Neuronal stem cell (in vitro differentiated cells): ENCODE data around the gene TMEM200B. TPM values are rescaled to one million over a fixed set of nuclear protein-coding genes. Genes with fewer than 3 reads are reported as not detected.

ENCODE experiments used
- DNase-seq: peaks from one replicate; pipeline ENCODE4 v3.0.0-alpha.2; 2013; ENCODE audit warnings: low spot score
- H2AFZ ChIP-seq: one replicate; pipeline ENCODE4 v1.6.1; 2013; ENCODE audit warnings: mild to moderate bottlenecking, low read length, inconsistent platforms
- H2AK5ac ChIP-seq: 2 replicates; pipeline ENCODE4 v1.6.1; 2013; ENCODE audit warnings: low read depth, mild to moderate bottlenecking, inconsistent platforms, low read length, moderate library complexity, mixed read lengths
- H2BK120ac ChIP-seq: 2 replicates; pipeline ENCODE4 v1.6.1; 2013; ENCODE audit warnings: low read depth, mild to moderate bottlenecking, inconsistent platforms, low read length, moderate library complexity, mixed read lengths
- H2BK12ac ChIP-seq: one replicate; pipeline ENCODE4 v1.6.1; 2013; ENCODE audit warnings: low read length, inconsistent platforms
- H2BK15ac ChIP-seq: 2 replicates; pipeline ENCODE4 v1.6.1; 2013; ENCODE audit warnings: mild to moderate bottlenecking, low read length, inconsistent platforms, mixed read lengths
- H2BK5ac ChIP-seq: one replicate; pipeline ENCODE4 v1.6.1; 2013; ENCODE audit warnings: inconsistent platforms, mild to moderate bottlenecking, low read length, moderate library complexity
- H3K14ac ChIP-seq: one replicate; pipeline ENCODE4 v1.6.1; 2013; ENCODE audit warnings: low read length, inconsistent platforms
- H3K18ac ChIP-seq: 2 replicates; pipeline ENCODE4 v1.6.1; 2013; ENCODE audit warnings: low read length, inconsistent platforms
- H3K23ac ChIP-seq: 2 replicates; pipeline ENCODE4 v1.6.1; 2013; ENCODE audit warnings: low read depth, mild to moderate bottlenecking, mixed read lengths, low read length, inconsistent platforms; ENCODE audit not compliant: poor library complexity
- H3K27ac ChIP-seq: replicated peaks from 3 replicates; pipeline ENCODE4 v1.5.1; 2013; ENCODE audit warnings: low read length, inconsistent platforms
- H3K27me3 ChIP-seq, 3 experiments: 2 replicates each; pipeline ENCODE4 v1.6.1; 2013; ENCODE audit warnings: low read length in 3 of 3, mild to moderate bottlenecking in 2 of 3, inconsistent platforms in 1 of 3, low read depth in 1 of 3, mixed read lengths in 1 of 3, moderate library complexity in 1 of 3; ENCODE audit not compliant: control insufficient read depth in 3 of 3, insufficient read depth in 3 of 3
- H3K36me3 ChIP-seq, 2 donors: replicated peaks in 1 of 2; 2 replicates each; pipeline ENCODE4 v1.6.1; 2013; ENCODE audit warnings: low read length in 2 of 2; ENCODE audit not compliant: control insufficient read depth in 2 of 2, insufficient read depth in 2 of 2
- H3K4ac ChIP-seq: 2 replicates; pipeline ENCODE4 v1.6.1; 2013; ENCODE audit warnings: inconsistent platforms, mild to moderate bottlenecking, low read length, moderate library complexity
- H3K4me1 ChIP-seq, 2 donors: 1 replicate in 1 of 2; 2 replicates in 1 of 2; pipeline ENCODE4 v1.6.1; 2013; ENCODE audit warnings: low read length in 2 of 2, low read depth in 1 of 2; ENCODE audit not compliant: control insufficient read depth in 2 of 2, insufficient read depth in 1 of 2
- H3K4me2 ChIP-seq: one replicate; pipeline ENCODE4 v1.6.1; 2013; ENCODE audit warnings: mild to moderate bottlenecking, low read length, inconsistent platforms; ENCODE audit not compliant: insufficient read depth, poor library complexity, severe bottlenecking
- H3K4me3 ChIP-seq, 2 donors: 2 replicates each; pipeline ENCODE4 v1.5.1; 2013; ENCODE audit warnings: low read length in 2 of 2, mild to moderate bottlenecking in 2 of 2, inconsistent platforms in 1 of 2, moderate library complexity in 1 of 2
- H3K79me1 ChIP-seq: one replicate; pipeline ENCODE4 v1.6.1; 2013; ENCODE audit warnings: low read depth, mild to moderate bottlenecking, inconsistent platforms, low read length, moderate library complexity
- H3K9ac ChIP-seq: one replicate; pipeline ENCODE4 v1.6.1; 2013; ENCODE audit warnings: mild to moderate bottlenecking, low read depth, low read length, inconsistent platforms; ENCODE audit not compliant: poor library complexity
- H3K9me3 ChIP-seq, 2 donors: replicated peaks in 1 of 2; 2 replicates each; pipeline versions ENCODE3 to v1.6.1; 2013; ENCODE audit warnings: low read length in 2 of 2, mild to moderate bottlenecking in 2 of 2, inconsistent platforms in 1 of 2, low read depth in 1 of 2, mixed read lengths in 1 of 2, moderate library complexity in 1 of 2; ENCODE audit not compliant: control insufficient read depth in 2 of 2, insufficient read depth in 1 of 2
- H4K8ac ChIP-seq: one replicate; pipeline ENCODE4 v1.6.1; 2013; ENCODE audit warnings: low read depth, mild to moderate bottlenecking, inconsistent platforms, low read length, moderate library complexity
- H4K91ac ChIP-seq: one replicate; pipeline ENCODE4 v1.6.1; 2013; ENCODE audit warnings: low read length, low read depth, mild to moderate bottlenecking, inconsistent platforms; ENCODE audit not compliant: poor library complexity
- WGBS, 2 donors: extraction: QIAGEN DNeasy Blood & Tissue Kit; methylation state at CpG; one replicate each; pipeline ENCODE4 v1.1.7; 2013; ENCODE audit warnings: missing lambda C conversion rate in 2 of 2, mixed read lengths in 1 of 2; ENCODE audit not compliant: insufficient read length in 2 of 2, insufficient replicate concordance in 1 of 2; ENCODE audit errors: extremely low coverage in 2 of 2; 5-methylcytosine and 5-hydroxymethylcytosine counted together
- polyA plus RNA-seq, 2 experiments: library from polyadenylated mRNA; stranded (reverse); fragments of 200-250 nt; gene quantifications; one replicate each; pipeline ENCODE4 v1.2.3, GENCODE V29; 2013

Gene TMEM200B
- 0.91 TPM for polyA plus RNA-seq (2013, experiment 1 of 2)
- 1.1 TPM for polyA plus RNA-seq (2013, experiment 2 of 2)

DNA sequence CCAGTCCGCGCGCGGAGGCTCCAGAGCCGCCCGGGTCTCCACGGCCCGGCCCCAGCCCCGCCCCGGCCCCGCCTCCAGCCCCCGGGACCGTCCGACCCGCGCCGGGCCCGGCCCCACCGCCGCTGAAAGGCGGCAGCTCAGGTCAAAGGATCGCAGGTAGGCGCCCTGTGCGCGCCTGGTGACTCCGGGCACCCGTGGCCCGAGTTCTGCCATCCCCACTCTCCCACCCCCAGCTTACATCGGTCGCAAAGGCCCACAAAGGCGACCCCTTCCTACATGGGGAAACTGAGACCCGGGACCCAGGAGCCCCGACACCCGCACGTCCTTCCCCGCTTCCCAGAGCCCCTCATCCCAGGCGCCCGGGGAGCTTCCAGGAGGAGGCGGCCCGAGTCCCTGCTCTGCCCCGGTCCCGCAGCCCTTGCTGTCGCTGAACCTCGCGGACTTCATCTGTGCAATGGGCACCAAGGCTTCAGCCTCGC lies at the start of gene TMEM200B:
TSS of gene TMEM200B (minus strand) at position 17 of the 479 bp plus-strand sequence. CDS start 2,075 bp downstream, outside the sequence.
- H3K23ac ChIP-seq, result peak within 1 kb of the TSS; percentile 98
- peak within 1 kb of the TSS; percentile 99 for H3K4me2 ChIP-seq
- no peak for DNase-seq
- H3K27ac ChIP-seq, result no peak within 1 kb of the TSS
- peak within 1 kb of the TSS; percentile 75 for H2BK5ac ChIP-seq
- peak within 1 kb of the TSS; percentile 98 for H2BK15ac ChIP-seq
- peaks cover 6% of the 10 kb centered on the region for H3K79me1 ChIP-seq
- no peak within 1 kb of the TSS for H3K4ac ChIP-seq
- no peaks in the 10 kb centered on the region for H3K9me3 ChIP-seq
- H3K4me3 ChIP-seq, result peak within 1 kb of the TSS; percentile 45 to 84
- peak within 1 kb of the TSS; percentile 77 for H3K9ac ChIP-seq
- peaks cover under 1 to 3% of the 10 kb centered on the region in 2 donors for H3K36me3 ChIP-seq
- peak within 1 kb of the TSS; percentile 89 for H3K14ac ChIP-seq
- peak within 1 kb of the TSS; percentile 97 for H2AFZ ChIP-seq
- peak within 1 kb of the TSS; percentile 30 for H4K91ac ChIP-seq
- H2BK12ac ChIP-seq, result peak within 1 kb of the TSS; percentile 90
- peaks cover 6 to 7% of the 10 kb centered on the region in 2 donors for H3K4me1 ChIP-seq
- H4K8ac ChIP-seq, result no peak within 1 kb of the TSS
- WGBS, 2 donors, result no CpG with 5 or more reads among the region's 46 CpGs
- peak within 1 kb of the TSS; percentile 72 for H2BK120ac ChIP-seq
- peak within 1 kb of the TSS; percentile 84 for H2AK5ac ChIP-seq
- peaks cover 0 to 43% (median 24%) of the 10 kb centered on the region in 3 experiments for H3K27me3 ChIP-seq
- H3K18ac ChIP-seq, result peak within 1 kb of the TSS; percentile 97

DNA sequence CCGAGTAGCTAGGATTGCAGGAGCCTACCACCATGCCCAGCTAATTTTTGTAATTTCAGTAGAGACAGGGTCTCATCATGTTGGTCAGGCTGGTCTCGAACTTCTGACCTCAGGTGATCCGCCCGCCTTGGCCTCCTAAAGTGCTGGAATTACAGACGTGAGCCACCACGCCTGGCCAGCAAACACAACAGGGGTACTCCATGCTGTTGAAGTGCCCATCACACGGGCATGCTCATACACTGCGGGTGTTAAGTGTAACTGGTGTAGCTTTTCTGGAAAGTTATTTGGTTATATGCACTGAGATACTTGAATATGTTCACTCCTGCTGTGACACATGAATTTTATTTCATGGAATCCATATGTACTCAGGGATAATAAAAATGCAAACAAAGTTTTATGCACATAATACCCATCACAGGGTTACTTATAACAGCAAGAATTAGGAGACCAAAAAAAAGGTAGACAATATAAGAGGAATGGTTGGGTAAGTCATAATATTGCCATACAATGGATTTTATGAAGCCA lies 48.8 kb upstream of the TMEM200B start:
- no peak overlapping the region for H3K4me2 ChIP-seq
- whole genome bisulfite sequencing, 2 donors, result no CpG with 5 or more reads among the region's 8 CpGs
- DNase-seq, result no peak
- H3K23ac ChIP-seq, result no peak overlapping the region
- H3K14ac ChIP-seq, result no peak overlapping the region
- no peak overlapping the region for H2BK15ac ChIP-seq
- no peak overlapping the region for H2BK5ac ChIP-seq
- no peak overlapping the region for H2AK5ac ChIP-seq
- peaks cover 3 to 86% of the 10 kb centered on the region in 2 donors for H3K36me3 ChIP-seq
- peaks cover 0 to 17% of the 10 kb centered on the region in 2 donors for H3K9me3 ChIP-seq
- no peak overlapping the region for H2BK12ac ChIP-seq
- H3K9ac ChIP-seq, result no peak overlapping the region
- no peak overlapping the region for H3K4me3 ChIP-seq
- no peak overlapping the region for H2AFZ ChIP-seq
- H3K79me1 ChIP-seq, result peaks cover 2% of the 10 kb centered on the region
- H3K18ac ChIP-seq, result no peak overlapping the region
- no peak overlapping the region for H4K8ac ChIP-seq
- no peak overlapping the region for H4K91ac ChIP-seq
- H3K4ac ChIP-seq, result no peak overlapping the region
- H2BK120ac ChIP-seq, result no peak overlapping the region
- H3K27ac ChIP-seq, result no peak overlapping the region
- H3K27me3 ChIP-seq, result no peaks in the 10 kb centered on the region
- H3K4me1 ChIP-seq, result no peaks in the 10 kb centered on the region

DNA sequence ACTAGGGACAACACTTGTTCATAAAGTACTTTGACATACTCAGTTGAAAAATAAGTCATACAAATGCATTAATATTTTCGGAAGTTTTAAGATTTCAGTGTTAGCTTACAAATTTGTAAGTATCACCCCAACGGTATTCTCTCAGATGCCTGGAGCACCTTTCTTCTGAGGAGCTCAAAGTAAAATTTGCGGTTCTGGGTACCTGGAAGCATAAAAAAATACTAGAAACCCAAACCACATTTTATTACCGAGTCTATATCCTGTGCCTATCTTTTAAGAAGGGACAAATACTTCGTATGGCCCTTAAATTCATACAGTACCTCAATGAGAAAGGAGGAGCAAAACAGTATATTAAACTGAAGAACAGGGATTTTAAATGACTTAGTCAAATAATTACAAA lies 47.8 kb upstream of the TMEM200B start:
- Histone ChIP-seq H2AK5ac (no peak overlapping the region), H3K4ac (no peak overlapping the region), H2AFZ (no peak overlapping the region), H2BK5ac (no peak overlapping the region), H2BK12ac (no peak overlapping the region), H4K8ac (no peak overlapping the region), H3K79me1 (no peaks in the 10 kb centered on the region), H3K9me3 (peaks cover 0 to 8% of the 10 kb centered on the region in 2 donors), H3K23ac (no peak overlapping the region), H2BK15ac (no peak overlapping the region), H3K27ac (no peak overlapping the region), H3K14ac (no peak overlapping the region), H3K9ac (no peak overlapping the region), H4K91ac (no peak overlapping the region), H2BK120ac (no peak overlapping the region), H3K27me3 (no peaks in the 10 kb centered on the region), H3K4me2 (no peak overlapping the region), H3K4me3 (no peak overlapping the region), H3K4me1 (no peaks in the 10 kb centered on the region), H3K36me3 (peaks cover 2 to 86% of the 10 kb centered on the region in 2 donors), H3K18ac (no peak overlapping the region)
- DNase-seq, result no peak
- no CpG with 5 or more reads among the region's 5 CpGs for WGBS, 2 donors

DNA sequence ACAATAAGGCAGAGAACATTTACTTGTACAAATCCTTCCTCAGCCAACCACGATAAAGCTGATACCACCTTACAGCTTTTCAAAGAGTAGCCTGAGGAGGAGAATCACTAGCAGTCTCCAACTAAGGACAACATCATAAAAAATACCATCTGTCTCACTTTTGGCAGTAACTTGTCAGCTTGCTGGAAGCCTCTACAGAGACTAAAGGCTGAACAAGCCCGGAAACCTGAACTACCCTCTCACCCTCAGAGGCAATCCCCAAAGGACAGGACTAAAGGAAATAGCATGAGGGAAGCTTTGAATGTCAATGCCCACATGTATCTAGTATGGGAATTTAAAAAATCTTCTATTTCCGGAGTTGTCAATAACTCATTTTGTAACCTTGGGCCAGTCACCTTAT lies 47.4 kb upstream of the TMEM200B start:
- Histone ChIP-seq H2BK5ac (no peak overlapping the region), H2BK15ac (no peak overlapping the region), H3K18ac (no peak overlapping the region), H3K23ac (no peak overlapping the region), H3K27me3 (no peaks in the 10 kb centered on the region), H2AFZ (no peak overlapping the region), H2AK5ac (no peak overlapping the region), H3K9ac (no peak overlapping the region), H3K27ac (no peak overlapping the region), H3K14ac (no peak overlapping the region), H3K4ac (no peak overlapping the region), H3K36me3 (peaks cover 4 to 86% of the 10 kb centered on the region in 2 donors), H3K9me3 (peaks cover 0 to 4% of the 10 kb centered on the region in 2 donors), H3K4me3 (no peak overlapping the region), H3K4me2 (no peak overlapping the region), H4K8ac (no peak overlapping the region), H3K4me1 (peaks cover 0 to 1% of the 10 kb centered on the region in 2 donors), H2BK12ac (no peak overlapping the region), H4K91ac (no peak overlapping the region), H3K79me1 (no peaks in the 10 kb centered on the region), H2BK120ac (no peak overlapping the region)
- DNase-seq, result no peak
- whole genome bisulfite sequencing, 2 donors, result no CpG with 5 or more reads among the region's 3 CpGs
